ENCODE measurements around the gene RBM19.

The RBM19 gene

GRCh38 chr12:113900716-113901115 lies 65.4 kb downstream of the RBM19 start:
- no peak for FAIRE-seq

GRCh38 chr12:113899561-113900471 lies 66.3 kb downstream of the RBM19 start:
- no peak for FAIRE-seq

GRCh38 chr12:113899042-113899560 lies 67.0 kb downstream of the RBM19 start:
- FAIRE-seq = no peak

- FAIRE-seq = no peak
Observed at GRCh38 chr12:113898466-113898865, 67.7 kb downstream of the RBM19 start.

DNA sequence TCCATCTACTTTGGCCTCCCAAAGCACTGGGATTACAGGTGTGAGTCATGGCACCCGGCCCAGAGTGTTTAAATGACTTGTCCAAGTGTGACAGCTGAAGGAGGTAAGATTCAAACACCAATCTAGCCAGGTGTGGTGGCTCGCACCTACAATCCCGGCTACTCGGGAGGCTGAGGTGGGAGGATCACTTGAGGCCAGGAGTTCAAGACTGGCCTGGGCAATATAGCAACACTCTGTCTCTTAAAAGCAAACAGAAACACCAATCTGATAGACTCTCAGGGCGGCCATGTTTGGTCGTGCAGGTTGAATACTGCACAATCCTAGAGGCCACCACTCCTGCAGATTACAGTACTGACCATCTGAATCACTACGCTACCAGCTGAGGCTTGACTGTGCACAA lies 68.7 kb downstream of the RBM19 start:
- no peak for FAIRE-seq

DNA sequence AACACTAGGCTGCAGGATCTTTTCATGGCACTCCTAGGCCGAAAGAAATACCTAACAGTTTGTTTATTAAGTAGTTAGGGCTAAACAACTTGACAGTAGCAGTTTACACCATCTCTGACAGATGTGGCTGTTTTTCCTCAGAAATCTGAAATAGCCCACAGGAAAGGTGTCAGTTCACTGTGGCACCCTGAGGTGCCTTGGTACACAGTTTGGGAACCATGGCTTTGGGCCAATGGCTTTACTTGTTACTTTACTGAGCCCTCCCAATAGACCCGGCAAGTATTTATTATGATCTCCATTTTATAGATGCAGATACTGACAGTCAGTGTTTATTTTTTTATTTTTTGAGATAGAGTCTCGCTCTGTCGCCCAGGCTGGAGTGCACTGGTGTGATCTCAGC lies 69.3 kb downstream of the RBM19 start:
- FAIRE-seq = no peak

DNA sequence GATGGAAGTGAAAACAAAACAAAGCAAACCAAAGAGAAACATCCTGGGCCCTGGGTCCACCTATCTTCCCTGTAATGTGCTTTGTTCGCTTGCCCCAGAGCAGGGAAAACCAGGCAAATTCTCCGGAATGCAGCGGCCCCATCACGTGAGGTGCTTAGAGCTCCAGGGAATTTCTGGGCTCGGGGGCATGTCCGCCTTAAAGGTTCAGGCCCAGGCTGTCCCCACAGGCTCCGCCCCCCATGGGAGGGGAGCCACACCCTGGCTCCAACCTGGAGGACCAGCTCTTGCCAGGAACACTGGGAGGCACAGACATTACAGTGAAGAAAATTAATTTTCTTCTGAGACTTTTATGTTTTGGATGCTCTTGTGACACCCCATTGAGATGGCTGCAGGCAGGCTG lies 69.9 kb downstream of the RBM19 start:
- no peak for FAIRE-seq

GRCh38 chr12:113895176-113895575 lies 70.9 kb downstream of the RBM19 start:
- no peak for FAIRE-seq

GRCh38 chr12:113894697-113895096 lies 71.4 kb downstream of the RBM19 start:
- no peak for FAIRE-seq

- FAIRE-seq = no peak
Observed at GRCh38 chr12:113893221-113893620, 72.9 kb downstream of the RBM19 start.

DNA sequence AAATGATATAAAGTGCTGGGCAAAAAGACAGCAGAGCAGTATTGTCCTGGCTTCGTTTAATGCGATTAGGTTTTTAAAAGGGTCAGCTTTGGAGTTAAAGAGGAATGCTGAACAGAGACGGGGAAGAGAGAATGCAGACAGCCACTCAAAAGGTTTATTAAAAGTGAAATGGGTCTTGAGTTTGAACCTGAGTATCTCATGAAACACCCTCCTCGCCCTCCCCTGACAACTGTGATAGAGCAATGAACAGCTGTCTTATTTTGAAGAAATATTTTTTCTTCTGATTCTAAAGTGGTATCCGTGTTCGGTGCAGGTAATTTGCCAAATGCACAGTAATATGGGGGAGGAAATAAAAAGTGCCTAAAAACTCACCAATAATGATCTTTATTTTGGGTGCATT lies 73.6 kb downstream of the RBM19 start:
- FAIRE-seq = no peak

DNA sequence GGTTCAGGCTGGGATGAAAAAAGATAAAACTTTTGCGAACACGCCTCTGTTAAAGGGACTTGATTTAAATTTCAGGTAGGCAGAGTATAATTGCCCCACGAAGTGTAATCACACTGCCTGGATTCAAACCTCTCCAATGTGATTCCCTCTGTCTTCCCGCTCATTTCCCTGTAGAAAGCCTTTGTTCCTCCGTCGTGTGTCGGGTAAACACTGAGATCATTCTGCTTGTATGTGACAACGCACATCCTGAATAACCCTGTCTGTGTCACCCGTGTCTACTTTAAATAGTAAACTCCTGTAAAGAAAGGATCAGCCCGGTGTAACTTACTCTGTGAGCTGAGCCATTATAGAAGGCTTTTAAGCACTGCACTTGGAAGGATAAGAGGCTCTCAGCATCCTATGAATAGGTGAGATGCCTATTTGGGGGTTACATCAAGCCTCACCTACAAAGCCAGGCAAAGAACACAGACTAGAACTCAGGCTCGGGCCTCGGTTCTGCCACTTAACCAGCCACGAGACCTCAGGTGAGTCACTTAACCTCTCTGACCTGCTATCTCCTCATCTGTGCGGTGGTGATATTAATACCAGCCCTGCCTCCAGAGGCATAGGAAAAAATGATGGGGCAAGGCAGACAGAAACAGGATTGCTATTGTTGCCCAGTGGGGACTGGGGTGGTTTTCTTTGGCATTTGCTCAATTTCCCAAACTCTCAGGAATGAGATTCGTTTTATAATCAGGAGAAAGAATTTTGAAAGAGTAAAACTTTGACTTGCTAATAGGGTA lies 74.2 kb downstream of the RBM19 start:
- FAIRE-seq = no peak

- FAIRE-seq = no peak
Observed at GRCh38 chr12:113891167-113891692, 74.9 kb downstream of the RBM19 start.

GRCh38 chr12:113889891-113890581 lies 76.1 kb downstream of the RBM19 start:
- FAIRE-seq = peak; percentile 68

- no peak for FAIRE-seq
Observed at GRCh38 chr12:113889076-113889475, 77.0 kb downstream of the RBM19 start.

- FAIRE-seq = no peak
Observed at GRCh38 chr12:113888435-113888834, 77.7 kb downstream of the RBM19 start.

GRCh38 chr12:113887906-113888305 lies 78.2 kb downstream of the RBM19 start:
- FAIRE-seq = no peak

DNA sequence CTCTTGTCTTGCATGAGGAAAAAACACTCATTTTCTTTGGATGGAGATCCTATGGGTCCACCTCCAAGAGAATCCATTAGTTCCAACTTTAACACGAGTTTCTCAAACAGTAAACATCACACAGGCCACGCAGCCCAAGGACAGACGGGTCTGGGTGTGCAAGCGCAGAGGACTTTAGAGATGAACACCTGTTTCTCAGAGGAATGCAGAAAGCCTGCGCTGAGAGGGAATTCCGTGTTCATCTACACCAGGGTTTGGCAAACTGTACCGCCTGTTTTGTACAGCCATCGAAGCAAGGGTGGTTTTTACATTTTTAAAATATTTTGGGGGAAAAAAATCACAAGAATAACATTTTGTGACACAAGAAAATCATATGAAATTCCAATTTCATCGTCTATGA lies 79.4 kb downstream of the RBM19 start:
- FAIRE-seq = no peak

DNA sequence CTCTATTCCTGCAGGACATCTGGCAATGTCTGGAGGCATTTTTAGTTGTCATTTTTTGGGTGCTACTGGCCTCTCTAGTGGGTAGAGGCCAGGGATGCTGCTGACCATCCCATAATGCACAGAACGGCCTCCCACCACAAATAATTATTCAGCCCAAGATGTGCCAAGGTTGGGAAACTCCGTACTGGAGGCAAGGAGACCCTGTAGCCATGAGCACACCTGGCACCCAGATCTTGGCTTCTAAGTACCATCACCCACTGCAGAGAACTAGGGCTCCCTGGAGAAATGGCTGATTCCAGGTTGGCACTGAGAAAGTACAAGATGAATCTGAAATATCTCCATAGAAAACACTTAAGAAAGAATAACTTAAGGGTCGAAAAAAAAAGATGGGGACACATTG lies 81.7 kb downstream of the RBM19 start:
- no peak for FAIRE-seq

DNA sequence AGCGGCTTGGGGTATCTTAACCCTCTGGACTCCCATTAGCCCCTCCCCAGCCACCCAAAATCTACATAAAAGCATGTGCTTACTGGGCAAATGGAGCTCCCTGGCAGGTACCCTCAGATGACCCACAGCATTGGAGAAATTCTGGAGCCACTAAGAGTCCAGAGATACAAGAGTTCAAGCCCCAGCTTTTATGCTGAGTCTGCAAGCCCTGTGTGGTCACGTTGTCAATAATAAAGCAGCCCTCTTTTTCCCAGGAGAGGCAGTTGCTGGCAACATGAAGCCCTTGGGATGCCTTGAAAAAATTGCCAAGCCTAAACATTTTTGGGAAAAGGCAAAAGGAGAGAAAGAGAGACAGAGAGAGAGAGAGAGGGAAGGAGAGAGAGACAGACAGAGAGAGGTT lies 83.4 kb downstream of the RBM19 start:
- FAIRE-seq = no peak

DNA sequence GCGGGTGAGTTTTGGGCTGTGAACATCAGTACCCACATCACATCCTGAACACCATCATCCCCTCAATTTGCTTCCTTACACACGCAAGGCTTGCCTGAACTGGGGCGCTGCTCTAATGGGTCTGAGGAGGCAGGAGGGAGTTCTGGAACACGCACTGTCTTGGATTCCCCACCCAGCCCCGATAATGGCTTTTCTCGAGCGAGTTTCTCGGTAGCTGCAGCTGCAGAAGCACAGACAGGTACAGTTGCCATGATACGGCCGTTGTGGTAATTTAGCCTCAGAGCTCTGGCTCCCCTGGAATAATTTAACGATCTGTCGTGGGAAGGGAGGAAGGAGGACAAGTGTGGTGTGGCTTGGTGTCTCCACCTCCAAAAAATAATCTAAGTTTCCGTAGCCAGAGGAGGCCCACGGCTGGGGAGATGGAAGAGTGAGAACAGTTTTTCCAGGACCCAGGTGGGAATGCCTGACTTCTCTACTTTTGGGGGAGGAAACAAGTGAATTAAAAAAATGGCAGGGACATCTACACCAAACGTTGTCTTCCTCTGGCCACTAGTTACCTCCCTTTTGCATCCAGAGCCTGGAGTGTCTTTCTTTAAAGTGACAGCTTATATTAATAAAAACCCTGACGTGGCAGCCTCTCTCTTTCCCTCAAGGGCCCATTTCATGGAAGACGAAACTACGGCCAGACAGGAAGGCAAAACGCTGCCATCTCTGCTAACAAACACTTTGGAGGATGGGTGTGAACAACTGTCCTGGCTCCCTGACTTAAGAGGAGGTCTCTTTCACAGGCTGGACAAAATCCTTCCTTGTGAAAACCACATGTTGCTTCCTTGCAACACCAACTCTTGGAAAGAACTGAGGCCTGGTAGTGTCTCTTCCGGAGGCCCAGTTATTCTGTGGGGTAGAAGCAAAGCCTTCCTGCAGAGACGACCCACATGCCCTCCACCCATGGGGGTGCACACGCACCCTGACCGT lies 84.8 kb downstream of the RBM19 start:
- no peak for FAIRE-seq

DNA sequence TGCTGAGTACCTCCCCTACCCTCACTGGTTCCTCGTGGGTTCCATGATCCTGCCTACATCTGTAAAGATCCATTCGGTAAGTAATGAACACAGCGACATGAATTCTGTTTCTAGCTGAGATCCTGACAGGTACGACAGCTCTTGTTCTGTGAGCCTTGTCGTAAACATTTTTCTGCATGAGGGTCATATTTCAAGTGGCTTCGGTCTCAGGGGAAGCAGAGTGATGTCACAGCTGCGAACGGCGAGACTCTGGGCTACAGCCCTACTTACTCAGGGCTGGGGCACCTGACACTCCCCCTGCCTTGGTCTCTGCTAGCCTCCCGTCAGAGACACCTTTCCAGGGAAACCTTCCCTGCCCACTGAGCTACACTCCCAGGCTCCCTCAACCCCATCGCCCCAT lies 85.8 kb downstream of the RBM19 start:
- no peak for FAIRE-seq

All from endometrium (tissue), 2 donors.